OCI-LY7 (cell line): ENCODE measurements around the gene ANXA3.

Source experiments
- CTCF ChIP-seq: fragments of 200-600 bp; sonication (generic); conservative IDR thresholded peaks from 2 replicates; pipeline ENCODE4 v1.5.1; 2014; ENCODE audit warnings: mild to moderate bottlenecking, antibody characterized with exemption, low read length, moderate library complexity, mixed read lengths
- EZH2phosphoT487 ChIP-seq: fragments of 200-600 bp; sonication (generic); IDR thresholded peaks from 2 replicates; pipeline ENCODE4 v1.6.1; 2018; ENCODE audit warnings: low read depth, borderline replicate concordance, mild to moderate bottlenecking, mixed run types, antibody characterized with exemption, low read length, moderate library complexity, mixed read lengths

- no peak for TF ChIP-seq EZH2phosphoT487
- no peak for TF ChIP-seq CTCF
Measured at GRCh38 chr4:78509043-78509442, 42.5 kb upstream of the ANXA3 start.
